Fibroblast of pulmonary artery (primary cell): ENCODE results near the gene ROR1.

Experiments used
- DNase-seq: peaks from one replicate; pipeline ENCODE4 v3.0.0-alpha.2; 2010; ENCODE audit warnings: low read depth
- H3K4me3 ChIP-seq: replicated peaks from 2 replicates; pipeline ENCODE4 v1.5.1; 2011; ENCODE audit warnings: low read depth, mild to moderate bottlenecking, control low read depth, low read length, moderate library complexity
- TF ChIP-seq, protein P1 (sequence below): IDR thresholded peaks from 2 replicates; pipeline ENCODE4 v1.5.1; 2011; ENCODE audit warnings: mild to moderate bottlenecking, control low read depth, low read length, inconsistent platforms; ENCODE audit errors: missing control alignments

Gene ROR1

DNA sequence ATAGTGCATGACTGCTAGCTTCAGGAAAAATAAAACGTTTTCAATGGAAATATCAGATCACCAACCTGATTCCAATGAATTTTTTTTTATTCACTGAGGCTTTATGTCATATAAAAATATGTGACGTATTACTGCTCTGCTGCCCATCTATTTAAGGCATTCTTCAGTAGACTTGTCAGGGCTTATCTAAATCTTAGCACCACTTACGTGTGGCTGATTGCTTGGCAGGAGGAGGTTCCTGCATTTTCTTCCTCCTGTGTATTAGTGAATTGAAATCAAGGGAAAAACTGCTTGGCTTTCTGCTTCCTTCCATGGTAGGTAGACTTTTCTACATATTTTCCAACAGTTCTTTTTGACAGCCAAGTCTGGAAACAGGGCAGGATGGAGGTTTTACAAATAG lies 80.3 kb downstream of the ROR1 start:
- TF ChIP-seq, protein P1, sequence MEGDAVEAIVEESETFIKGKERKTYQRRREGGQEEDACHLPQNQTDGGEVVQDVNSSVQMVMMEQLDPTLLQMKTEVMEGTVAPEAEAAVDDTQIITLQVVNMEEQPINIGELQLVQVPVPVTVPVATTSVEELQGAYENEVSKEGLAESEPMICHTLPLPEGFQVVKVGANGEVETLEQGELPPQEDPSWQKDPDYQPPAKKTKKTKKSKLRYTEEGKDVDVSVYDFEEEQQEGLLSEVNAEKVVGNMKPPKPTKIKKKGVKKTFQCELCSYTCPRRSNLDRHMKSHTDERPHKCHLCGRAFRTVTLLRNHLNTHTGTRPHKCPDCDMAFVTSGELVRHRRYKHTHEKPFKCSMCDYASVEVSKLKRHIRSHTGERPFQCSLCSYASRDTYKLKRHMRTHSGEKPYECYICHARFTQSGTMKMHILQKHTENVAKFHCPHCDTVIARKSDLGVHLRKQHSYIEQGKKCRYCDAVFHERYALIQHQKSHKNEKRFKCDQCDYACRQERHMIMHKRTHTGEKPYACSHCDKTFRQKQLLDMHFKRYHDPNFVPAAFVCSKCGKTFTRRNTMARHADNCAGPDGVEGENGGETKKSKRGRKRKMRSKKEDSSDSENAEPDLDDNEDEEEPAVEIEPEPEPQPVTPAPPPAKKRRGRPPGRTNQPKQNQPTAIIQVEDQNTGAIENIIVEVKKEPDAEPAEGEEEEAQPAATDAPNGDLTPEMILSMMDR: no peak
- DNase-seq: no peak
- no peak overlapping the region for H3K4me3 ChIP-seq

DNA sequence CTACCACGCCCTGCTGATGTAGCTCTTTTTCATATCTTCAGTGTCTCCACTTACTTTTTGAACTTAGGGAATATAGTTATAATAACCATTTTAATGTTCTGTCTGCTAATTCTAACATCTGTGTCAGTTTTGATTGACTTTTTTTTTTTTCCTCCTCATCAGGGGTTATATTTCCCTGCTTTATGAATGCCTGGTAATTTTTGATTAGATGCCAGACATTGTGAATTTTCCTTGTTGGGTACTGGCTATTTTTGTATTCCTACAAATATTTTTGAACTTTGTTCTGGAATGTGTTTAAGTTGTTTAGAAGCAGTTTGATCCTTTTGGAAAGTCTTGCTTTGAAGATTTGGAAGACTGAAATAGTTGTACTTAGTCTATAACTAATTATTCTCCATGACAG lies 82.1 kb downstream of the ROR1 start:
- no peak overlapping the region for H3K4me3 ChIP-seq
- DNase-seq: no peak
- TF ChIP-seq, protein P1: no peak

DNA sequence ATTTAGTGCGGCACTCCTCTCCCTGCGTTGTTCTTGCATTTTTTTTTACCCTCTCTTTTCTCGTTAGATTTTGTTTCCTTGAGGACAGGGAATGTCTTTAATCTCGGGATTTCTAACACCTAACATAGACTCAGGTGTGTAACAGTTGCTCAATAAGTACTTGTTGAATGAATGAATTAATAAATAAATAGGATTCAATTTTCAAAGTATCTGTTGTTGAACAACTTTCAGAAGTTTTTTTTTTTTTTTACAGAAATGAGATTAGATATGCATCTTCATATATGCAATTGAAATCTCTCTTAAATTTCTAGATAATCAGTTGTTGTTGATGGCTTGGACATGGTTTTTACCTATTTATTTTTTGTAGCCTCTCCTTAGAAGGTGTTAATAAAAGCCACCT lies 83.1 kb downstream of the ROR1 start:
- no peak for DNase-seq
- TF ChIP-seq, protein P1: no peak

GRCh38 chr1:63857478-63857877 lies 83.7 kb downstream of the ROR1 start:
- no peak for DNase-seq
- TF ChIP-seq, protein P1: no peak
- H3K4me3 ChIP-seq: no peak overlapping the region

More for the DNA sequence above, 83.1 kb downstream of the ROR1 start:
- no peak overlapping the region for H3K4me3 ChIP-seq

DNA sequence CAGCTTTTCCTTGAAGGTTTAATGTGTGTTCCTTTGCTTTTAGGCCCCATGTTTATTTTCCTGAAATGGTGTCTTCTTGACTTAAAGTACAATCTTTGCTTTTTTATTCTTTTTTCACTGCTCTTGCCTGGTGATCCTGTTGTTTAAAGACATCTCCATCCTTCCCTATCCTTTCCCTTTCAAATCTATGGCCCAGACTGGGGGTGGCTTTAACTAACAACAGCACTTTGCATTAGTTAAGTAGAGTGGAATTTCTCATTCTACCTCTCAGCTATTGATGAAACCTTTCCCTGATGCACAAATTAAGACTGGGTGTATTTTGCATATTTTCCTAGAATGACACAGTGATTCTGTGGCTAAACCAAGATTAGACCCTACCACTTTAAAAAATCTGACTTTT lies 84.3 kb downstream of the ROR1 start:
- DNase-seq: no peak
- no peak overlapping the region for H3K4me3 ChIP-seq
- TF ChIP-seq, protein P1: no peak

DNA sequence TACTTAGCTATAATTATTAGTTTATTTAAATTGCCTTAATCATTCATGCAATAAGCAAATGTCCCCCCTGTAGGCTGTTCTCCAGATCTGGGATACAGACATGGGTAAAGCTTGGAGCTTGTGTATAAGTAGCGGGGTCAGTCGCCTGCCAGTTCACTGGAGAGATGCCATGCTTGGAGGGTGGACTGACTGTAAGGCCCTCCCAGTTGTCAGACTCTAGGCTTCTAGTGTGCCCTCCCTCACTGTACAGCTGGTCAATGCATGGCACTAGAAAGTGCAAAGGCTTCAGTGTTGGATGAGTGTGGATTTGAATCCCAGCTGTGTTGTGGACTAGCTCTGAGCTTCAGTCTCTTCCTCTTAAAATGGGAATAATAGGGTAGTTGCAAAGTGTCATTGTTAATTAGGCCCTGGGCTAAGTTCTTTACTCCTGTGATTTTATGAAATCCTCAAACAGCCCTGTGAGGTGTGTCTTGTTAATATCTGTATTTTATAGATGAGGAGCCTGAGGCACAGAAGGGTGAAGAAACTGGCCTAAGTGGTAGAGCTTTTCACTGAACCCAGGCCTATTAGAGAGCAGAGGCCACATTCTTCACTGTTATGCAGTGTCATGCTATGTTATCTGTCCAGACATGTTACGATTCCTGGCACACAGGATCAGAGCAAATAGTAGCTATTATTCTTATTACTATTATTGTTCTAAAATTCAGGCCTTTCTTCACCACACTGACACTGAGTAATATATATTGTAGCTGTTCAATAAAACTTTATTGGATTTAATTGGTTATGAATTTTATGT lies 85.9 kb downstream of the ROR1 start:
- TF ChIP-seq, protein P1: no peak
- H3K4me3 ChIP-seq: no peak overlapping the region
- DNase-seq: no peak
